HEK293 (cell line): ENCODE data around the gene FBXO28.

ENCODE experiments used
- ZFP37 ChIP-seq: fragments of 450-650 bp; formaldehyde crosslinking; IDR thresholded peaks from 2 replicates; pipeline ENCODE4 v1.5.1; 2016; ENCODE audit warnings: missing biosample characterization, missing genetic modification characterization
- ZNF274 ChIP-seq, 2 experiments: fragments of 200-500 bp in 1 of 2; fragments of 450-650 bp in 1 of 2; sonication (Bioruptor generic) in 1 of 2; formaldehyde crosslinking in 1 of 2; IDR thresholded peaks; 2 replicates each; pipeline versions ENCODE4 v1.5.1 to v1.6.1; 2014 to 2016; ENCODE audit warnings: borderline replicate concordance in 1 of 2, inconsistent platforms in 1 of 2, low read length in 1 of 2, missing biosample characterization in 1 of 2, missing genetic modification characterization in 1 of 2
- ZNF404 ChIP-seq: fragments of 450-650 bp; formaldehyde crosslinking; IDR thresholded peaks from 2 replicates; pipeline ENCODE4 v1.5.1; 2017; ENCODE audit warnings: missing biosample characterization, missing genetic modification characterization
- ZNF544 ChIP-seq: fragments of 450-650 bp; formaldehyde crosslinking; IDR thresholded peaks from 2 replicates; pipeline ENCODE4 v1.5.0; 2017; ENCODE audit warnings: missing biosample characterization, missing genetic modification characterization
- ZNF549 ChIP-seq: fragments of 450-650 bp; IDR thresholded peaks from 2 replicates; pipeline ENCODE4 v1.5.1; 2018; ENCODE audit warnings: missing biosample characterization, missing genetic modification characterization, mild to moderate bottlenecking, inconsistent platforms, moderate library complexity
- ZNF600 ChIP-seq: fragments of 450-650 bp; formaldehyde crosslinking; IDR thresholded peaks from 2 replicates; pipeline ENCODE4 v1.5.1; 2016; ENCODE audit warnings: missing biosample characterization, missing genetic modification characterization
- TF ChIP-seq, protein P1 (sequence below): fragments of 450-650 bp; formaldehyde crosslinking; conservative IDR thresholded peaks from 2 replicates; pipeline ENCODE4 v1.5.1; 2016; ENCODE audit warnings: low read depth, missing biosample characterization, missing genetic modification characterization
- TF ChIP-seq, protein P2 (sequence below): fragments of 450-650 bp; formaldehyde crosslinking; IDR thresholded peaks from 2 replicates; pipeline ENCODE4 v1.5.1; 2016; ENCODE audit warnings: missing biosample characterization, missing genetic modification characterization
- TF ChIP-seq, protein P3 (sequence below): fragments of 450-650 bp; formaldehyde crosslinking; IDR thresholded peaks from 2 replicates; pipeline ENCODE4 v1.5.1; 2016; ENCODE audit warnings: missing biosample characterization, missing genetic modification characterization
- TF ChIP-seq, protein P4 (sequence below): fragments of 450-650 bp; formaldehyde crosslinking; IDR thresholded peaks from 2 replicates; pipeline ENCODE4 v1.5.1; 2016; ENCODE audit warnings: missing biosample characterization, missing genetic modification characterization, borderline replicate concordance
- TF ChIP-seq, protein P5 (sequence below): fragments of 450-650 bp; formaldehyde crosslinking; IDR thresholded peaks from 2 replicates; pipeline ENCODE4 v1.5.1; 2016; ENCODE audit warnings: missing biosample characterization, missing genetic modification characterization

DNA sequence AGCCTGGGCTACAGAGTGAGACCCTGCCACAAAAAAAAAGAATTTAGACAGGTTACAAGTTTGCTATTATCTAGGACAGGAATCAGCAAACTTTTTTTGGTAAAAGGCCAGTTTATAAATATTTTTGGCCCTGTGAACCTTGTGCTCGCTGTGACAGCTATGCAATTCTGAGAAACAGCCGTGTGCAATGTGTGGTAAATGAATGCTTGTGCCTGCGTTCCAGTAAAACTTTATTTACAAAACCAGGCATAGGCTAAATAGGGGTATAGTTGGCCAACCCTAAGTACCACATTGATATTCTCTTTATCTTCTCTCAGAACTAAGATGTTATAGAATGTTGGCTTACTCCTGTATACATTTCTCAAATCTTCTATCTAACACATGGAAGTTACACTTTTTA, 24.3 kb downstream of the FBXO28 start:
- TF ChIP-seq, protein P1, sequence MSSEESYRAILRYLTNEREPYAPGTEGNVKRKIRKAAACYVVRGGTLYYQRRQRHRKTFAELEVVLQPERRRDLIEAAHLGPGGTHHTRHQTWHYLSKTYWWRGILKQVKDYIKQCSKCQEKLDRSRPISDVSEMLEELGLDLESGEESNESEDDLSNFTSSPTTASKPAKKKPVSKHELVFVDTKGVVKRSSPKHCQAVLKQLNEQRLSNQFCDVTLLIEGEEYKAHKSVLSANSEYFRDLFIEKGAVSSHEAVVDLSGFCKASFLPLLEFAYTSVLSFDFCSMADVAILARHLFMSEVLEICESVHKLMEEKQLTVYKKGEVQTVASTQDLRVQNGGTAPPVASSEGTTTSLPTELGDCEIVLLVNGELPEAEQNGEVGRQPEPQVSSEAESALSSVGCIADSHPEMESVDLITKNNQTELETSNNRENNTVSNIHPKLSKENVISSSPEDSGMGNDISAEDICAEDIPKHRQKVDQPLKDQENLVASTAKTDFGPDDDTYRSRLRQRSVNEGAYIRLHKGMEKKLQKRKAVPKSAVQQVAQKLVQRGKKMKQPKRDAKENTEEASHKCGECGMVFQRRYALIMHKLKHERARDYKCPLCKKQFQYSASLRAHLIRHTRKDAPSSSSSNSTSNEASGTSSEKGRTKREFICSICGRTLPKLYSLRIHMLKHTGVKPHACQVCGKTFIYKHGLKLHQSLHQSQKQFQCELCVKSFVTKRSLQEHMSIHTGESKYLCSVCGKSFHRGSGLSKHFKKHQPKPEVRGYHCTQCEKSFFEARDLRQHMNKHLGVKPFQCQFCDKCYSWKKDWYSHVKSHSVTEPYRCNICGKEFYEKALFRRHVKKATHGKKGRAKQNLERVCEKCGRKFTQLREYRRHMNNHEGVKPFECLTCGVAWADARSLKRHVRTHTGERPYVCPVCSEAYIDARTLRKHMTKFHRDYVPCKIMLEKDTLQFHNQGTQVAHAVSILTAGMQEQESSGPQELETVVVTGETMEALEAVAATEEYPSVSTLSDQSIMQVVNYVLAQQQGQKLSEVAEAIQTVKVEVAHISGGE: no peak
- TF ChIP-seq ZNF544 (tag by site-specific recombination) (no peak), ZNF404 (tag by site-specific recombination) (no peak), ZNF549 (tag by site-specific recombination) (no peak), ZNF600 (no peak), ZFP37 (tag by site-specific recombination) (no peak), ZNF274 (IDR thresholded peaks at IDR 0.05; ENCODE audit: low read length) (no peak), ZNF274 (tag by site-specific recombination; IDR thresholded peaks at IDR 0.05; ENCODE audit: borderline replicate concordance) (no peak)
- TF ChIP-seq, protein P2, sequence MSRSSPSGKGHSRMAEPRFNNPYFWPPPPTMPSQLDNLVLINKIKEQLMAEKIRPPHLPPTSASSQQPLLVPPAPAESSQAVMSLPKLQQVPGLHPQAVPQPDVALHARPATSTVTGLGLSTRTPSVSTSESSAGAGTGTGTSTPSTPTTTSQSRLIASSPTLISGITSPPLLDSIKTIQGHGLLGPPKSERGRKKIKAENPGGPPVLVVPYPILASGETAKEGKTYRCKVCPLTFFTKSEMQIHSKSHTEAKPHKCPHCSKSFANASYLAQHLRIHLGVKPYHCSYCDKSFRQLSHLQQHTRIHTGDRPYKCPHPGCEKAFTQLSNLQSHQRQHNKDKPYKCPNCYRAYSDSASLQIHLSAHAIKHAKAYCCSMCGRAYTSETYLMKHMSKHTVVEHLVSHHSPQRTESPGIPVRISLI (tag by site-specific recombination): no peak
- TF ChIP-seq, protein P3, sequence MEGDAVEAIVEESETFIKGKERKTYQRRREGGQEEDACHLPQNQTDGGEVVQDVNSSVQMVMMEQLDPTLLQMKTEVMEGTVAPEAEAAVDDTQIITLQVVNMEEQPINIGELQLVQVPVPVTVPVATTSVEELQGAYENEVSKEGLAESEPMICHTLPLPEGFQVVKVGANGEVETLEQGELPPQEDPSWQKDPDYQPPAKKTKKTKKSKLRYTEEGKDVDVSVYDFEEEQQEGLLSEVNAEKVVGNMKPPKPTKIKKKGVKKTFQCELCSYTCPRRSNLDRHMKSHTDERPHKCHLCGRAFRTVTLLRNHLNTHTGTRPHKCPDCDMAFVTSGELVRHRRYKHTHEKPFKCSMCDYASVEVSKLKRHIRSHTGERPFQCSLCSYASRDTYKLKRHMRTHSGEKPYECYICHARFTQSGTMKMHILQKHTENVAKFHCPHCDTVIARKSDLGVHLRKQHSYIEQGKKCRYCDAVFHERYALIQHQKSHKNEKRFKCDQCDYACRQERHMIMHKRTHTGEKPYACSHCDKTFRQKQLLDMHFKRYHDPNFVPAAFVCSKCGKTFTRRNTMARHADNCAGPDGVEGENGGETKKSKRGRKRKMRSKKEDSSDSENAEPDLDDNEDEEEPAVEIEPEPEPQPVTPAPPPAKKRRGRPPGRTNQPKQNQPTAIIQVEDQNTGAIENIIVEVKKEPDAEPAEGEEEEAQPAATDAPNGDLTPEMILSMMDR (tag by site-specific recombination): no peak
- TF ChIP-seq, protein P4, sequence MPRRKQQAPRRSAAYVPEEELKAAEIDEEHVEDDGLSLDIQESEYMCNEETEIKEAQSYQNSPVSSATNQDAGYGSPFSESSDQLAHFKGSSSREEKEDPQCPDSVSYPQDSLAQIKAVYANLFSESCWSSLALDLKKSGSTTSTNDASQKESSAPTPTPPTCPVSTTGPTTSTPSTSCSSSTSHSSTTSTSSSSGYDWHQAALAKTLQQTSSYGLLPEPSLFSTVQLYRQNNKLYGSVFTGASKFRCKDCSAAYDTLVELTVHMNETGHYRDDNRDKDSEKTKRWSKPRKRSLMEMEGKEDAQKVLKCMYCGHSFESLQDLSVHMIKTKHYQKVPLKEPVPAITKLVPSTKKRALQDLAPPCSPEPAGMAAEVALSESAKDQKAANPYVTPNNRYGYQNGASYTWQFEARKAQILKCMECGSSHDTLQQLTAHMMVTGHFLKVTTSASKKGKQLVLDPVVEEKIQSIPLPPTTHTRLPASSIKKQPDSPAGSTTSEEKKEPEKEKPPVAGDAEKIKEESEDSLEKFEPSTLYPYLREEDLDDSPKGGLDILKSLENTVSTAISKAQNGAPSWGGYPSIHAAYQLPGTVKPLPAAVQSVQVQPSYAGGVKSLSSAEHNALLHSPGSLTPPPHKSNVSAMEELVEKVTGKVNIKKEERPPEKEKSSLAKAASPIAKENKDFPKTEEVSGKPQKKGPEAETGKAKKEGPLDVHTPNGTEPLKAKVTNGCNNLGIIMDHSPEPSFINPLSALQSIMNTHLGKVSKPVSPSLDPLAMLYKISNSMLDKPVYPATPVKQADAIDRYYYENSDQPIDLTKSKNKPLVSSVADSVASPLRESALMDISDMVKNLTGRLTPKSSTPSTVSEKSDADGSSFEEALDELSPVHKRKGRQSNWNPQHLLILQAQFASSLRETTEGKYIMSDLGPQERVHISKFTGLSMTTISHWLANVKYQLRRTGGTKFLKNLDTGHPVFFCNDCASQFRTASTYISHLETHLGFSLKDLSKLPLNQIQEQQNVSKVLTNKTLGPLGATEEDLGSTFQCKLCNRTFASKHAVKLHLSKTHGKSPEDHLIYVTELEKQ (tag by site-specific recombination): no peak
- TF ChIP-seq, protein P5, sequence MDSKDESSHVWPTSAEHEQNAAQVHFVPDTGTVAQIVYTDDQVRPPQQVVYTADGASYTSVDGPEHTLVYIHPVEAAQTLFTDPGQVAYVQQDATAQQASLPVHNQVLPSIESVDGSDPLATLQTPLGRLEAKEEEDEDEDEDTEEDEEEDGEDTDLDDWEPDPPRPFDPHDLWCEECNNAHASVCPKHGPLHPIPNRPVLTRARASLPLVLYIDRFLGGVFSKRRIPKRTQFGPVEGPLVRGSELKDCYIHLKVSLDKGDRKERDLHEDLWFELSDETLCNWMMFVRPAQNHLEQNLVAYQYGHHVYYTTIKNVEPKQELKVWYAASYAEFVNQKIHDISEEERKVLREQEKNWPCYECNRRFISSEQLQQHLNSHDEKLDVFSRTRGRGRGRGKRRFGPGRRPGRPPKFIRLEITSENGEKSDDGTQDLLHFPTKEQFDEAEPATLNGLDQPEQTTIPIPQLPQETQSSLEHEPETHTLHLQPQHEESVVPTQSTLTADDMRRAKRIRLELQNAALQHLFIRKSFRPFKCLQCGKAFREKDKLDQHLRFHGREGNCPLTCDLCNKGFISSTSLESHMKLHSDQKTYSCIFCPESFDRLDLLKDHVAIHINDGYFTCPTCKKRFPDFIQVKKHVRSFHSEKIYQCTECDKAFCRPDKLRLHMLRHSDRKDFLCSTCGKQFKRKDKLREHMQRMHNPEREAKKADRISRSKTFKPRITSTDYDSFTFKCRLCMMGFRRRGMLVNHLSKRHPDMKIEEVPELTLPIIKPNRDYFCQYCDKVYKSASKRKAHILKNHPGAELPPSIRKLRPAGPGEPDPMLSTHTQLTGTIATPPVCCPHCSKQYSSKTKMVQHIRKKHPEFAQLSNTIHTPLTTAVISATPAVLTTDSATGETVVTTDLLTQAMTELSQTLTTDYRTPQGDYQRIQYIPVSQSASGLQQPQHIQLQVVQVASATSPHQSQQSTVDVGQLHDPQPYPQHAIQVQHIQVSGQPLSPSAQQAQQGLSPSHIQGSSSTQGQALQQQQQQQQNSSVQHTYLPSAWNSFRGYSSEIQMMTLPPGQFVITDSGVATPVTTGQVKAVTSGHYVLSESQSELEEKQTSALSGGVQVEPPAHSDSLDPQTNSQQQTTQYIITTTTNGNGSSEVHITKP (tag by site-specific recombination): no peak
